Right lobe of liver (tissue), 4 donors: ENCODE data around the gene KIAA1671.

Experiments used
- POLR2A ChIP-seq: fragments of 450-650 bp; IDR thresholded peaks from one replicate; pipeline ENCODE4 v1.6.1; 2017; ENCODE audit warnings: antibody characterized with exemption, mild to moderate bottlenecking
- TF ChIP-seq, protein P1 (sequence below), 4 donors: fragments of 200-600 bp in 3 of 4; fragments of 450-650 bp in 1 of 4; IDR thresholded peaks; one replicate each; pipeline versions ENCODE4 v1.5.1 to v1.8.0; 2016 to 2022; ENCODE audit warnings: antibody characterized with exemption in 4 of 4, mild to moderate bottlenecking in 2 of 4
- donor health status: DM: no; HTN: no; CAD: no.
- donor health status: DM: no; HTN: no; CAD: no.
- donor health status: DM: no; HTN: yes; CAD: no.

DNA sequence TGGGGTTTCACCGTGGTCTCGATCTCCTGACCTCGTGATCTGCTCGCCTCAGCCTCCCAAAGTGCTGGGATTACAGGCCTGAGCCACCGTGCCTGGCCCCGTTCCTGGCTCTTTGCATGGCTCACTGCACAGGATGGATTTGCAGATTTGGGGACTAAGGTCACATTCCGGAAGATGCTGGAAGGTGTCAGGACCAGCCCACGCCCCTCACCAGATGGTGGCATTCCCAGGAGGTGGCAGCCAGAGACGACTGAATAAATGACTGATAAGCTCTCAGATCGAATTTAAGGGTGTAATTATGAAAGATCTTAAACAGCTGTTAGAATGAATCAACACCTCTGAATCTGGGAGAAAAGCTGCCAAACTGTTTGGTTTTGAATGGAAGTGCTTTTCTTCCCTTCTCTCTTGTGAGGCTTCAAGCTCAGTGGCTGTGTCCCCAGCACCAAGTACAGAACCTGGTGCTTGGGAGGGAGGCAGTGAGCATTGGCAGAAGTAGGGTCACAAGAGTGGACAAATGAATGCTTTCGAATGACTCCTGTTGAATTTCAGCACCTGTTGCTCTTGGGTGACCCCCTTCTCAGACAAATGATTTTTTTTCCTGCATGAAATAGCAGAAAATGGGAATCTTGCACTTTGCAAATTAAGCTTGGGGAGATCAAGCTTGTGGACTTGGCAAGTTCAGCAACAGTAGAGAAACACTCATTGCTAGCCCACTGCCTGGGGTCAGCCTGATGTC, 69.6 kb downstream of the KIAA1671 start:
- TF ChIP-seq, protein P1, sequence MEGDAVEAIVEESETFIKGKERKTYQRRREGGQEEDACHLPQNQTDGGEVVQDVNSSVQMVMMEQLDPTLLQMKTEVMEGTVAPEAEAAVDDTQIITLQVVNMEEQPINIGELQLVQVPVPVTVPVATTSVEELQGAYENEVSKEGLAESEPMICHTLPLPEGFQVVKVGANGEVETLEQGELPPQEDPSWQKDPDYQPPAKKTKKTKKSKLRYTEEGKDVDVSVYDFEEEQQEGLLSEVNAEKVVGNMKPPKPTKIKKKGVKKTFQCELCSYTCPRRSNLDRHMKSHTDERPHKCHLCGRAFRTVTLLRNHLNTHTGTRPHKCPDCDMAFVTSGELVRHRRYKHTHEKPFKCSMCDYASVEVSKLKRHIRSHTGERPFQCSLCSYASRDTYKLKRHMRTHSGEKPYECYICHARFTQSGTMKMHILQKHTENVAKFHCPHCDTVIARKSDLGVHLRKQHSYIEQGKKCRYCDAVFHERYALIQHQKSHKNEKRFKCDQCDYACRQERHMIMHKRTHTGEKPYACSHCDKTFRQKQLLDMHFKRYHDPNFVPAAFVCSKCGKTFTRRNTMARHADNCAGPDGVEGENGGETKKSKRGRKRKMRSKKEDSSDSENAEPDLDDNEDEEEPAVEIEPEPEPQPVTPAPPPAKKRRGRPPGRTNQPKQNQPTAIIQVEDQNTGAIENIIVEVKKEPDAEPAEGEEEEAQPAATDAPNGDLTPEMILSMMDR (IDR thresholded peaks at IDR 0.05): no peak
- TF ChIP-seq POLR2A: no peak
